ENCODE measurements around the gene CBFA2T3. TPM values are rescaled to one million over a fixed set of nuclear protein-coding genes. Genes with fewer than 3 reads are reported as not detected.

The CBFA2T3 gene
- total and polyA plus RNA-seq, 2 of the 8 experiments (the other 6 are each of a cell fraction or from before 2014, with no cell fraction given): 0.51 to 1.3 TPM

GRCh38 chr16:89001117-89002027, 24.4 kb upstream of the CBFA2T3 start (continued):
- TF ChIP-seq E2F6 (IDR thresholded peaks at IDR 0.05) (peak; percentile 78), KDM5A (IDR thresholded peaks at IDR 0.05; ENCODE audit: low read length) (no peak)
